ENCODE measurements around the gene KL.

KL gene

GRCh38 chr13:33004511-33004910 lies 11.7 kb upstream of the KL start:
- no peak for DNase-seq (ENCODE audit: low read depth)

GRCh38 chr13:33006134-33006533 lies 10.1 kb upstream of the KL start:
- no peak for DNase-seq (ENCODE audit: low read depth)

GRCh38 chr13:33006638-33007037 lies 9.6 kb upstream of the KL start:
- DNase-seq (ENCODE audit: low read depth), result no peak

DNA sequence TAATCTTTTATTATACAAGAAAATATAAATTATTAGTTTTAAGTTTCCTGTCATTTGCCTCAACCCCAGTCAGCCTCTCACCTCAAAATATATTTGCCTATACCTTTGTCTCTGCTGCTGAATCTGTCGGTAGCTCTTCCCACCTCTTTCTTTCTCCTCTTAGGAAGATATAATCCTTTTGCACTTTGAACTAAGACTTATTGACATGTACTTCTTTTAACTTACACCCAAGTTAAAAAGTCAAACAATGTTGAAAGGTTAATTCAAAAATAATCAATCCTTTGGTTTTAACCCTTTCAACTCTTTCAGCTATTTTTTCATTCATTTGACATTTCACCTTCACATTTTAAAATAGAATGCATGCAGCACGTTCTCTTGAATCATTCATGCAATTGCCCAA lies 9.0 kb upstream of the KL start:
- DNase-seq (ENCODE audit: low read depth), result no peak

- no peak for DNase-seq (ENCODE audit: low read depth)
Observed at GRCh38 chr13:33007950-33008349, 8.3 kb upstream of the KL start.

- no peak for DNase-seq (ENCODE audit: low read depth)
Observed at GRCh38 chr13:33008946-33009722, 7.1 kb upstream of the KL start.

GRCh38 chr13:33011828-33012470 lies 4.3 kb upstream of the KL start:
- DNase-seq (ENCODE audit: low read depth), result no peak

- DNase-seq (ENCODE audit: low read depth), result no peak
Observed at GRCh38 chr13:33014291-33014690, 1.9 kb upstream of the KL start.

- DNase-seq (ENCODE audit: low read depth), result no peak
Observed at GRCh38 chr13:33015241-33015668, 968 bp upstream of the KL start.

- no peak for DNase-seq (ENCODE audit: low read depth)
Observed at GRCh38 chr13:33015791-33016323, 366 bp upstream of the KL start.

GRCh38 chr13:33017323-33017929 lies 1.2 kb downstream of the KL start:
- DNase-seq (ENCODE audit: low read depth), result no peak

- no peak for DNase-seq (ENCODE audit: low read depth)
Observed at GRCh38 chr13:33018886-33019285, 2.7 kb downstream of the KL start.

DNA sequence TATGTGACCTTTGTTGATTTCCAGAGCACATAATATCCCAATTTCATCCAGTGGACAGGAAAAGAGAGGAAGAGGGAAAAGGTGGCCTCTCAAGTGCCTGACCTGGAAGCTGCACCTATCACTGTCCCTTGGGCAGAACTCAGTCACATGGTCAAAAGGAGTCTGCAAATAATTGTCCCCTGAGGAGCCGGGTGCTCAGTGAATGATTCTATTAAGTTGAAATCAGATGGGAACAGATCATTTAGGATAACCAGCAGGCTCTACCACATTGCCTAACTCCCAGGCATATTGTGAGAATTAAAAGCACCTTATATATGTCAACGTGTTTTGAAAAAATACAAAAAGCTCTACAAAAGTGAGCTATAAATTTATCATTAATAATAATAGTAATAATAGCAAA lies 6.8 kb downstream of the KL start:
- DNase-seq (ENCODE audit: low read depth), result no peak

GRCh38 chr13:33025220-33025744 lies 9.1 kb downstream of the KL start:
- no peak for DNase-seq (ENCODE audit: low read depth)

- no peak for DNase-seq (ENCODE audit: low read depth)
Observed at GRCh38 chr13:33026489-33027152, 10.4 kb downstream of the KL start.

GRCh38 chr13:33028620-33029019 lies 12.4 kb downstream of the KL start:
- no peak for DNase-seq (ENCODE audit: low read depth)

DNA sequence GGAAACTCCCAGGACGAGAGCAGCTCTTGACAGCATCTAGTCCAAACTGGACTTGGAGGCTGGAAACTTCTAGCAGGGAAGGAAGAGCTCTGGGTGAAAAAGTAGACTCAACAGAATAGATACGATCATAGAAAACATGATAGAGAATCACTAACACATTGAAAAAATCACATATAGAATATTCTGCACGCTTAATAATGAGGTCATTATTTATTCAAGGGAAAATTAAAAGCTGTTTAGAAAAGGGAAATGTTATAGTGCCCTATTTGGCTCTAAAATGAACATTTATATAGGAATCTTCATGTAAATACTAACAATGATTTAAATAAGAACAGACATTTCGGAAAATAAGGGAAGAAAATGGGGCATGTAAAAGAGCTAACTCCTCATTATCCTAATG lies 15.1 kb downstream of the KL start:
- DNase-seq (ENCODE audit: low read depth), result no peak

GRCh38 chr13:33032037-33032625 lies 15.9 kb downstream of the KL start:
- DNase-seq (ENCODE audit: low read depth), result no peak

DNA sequence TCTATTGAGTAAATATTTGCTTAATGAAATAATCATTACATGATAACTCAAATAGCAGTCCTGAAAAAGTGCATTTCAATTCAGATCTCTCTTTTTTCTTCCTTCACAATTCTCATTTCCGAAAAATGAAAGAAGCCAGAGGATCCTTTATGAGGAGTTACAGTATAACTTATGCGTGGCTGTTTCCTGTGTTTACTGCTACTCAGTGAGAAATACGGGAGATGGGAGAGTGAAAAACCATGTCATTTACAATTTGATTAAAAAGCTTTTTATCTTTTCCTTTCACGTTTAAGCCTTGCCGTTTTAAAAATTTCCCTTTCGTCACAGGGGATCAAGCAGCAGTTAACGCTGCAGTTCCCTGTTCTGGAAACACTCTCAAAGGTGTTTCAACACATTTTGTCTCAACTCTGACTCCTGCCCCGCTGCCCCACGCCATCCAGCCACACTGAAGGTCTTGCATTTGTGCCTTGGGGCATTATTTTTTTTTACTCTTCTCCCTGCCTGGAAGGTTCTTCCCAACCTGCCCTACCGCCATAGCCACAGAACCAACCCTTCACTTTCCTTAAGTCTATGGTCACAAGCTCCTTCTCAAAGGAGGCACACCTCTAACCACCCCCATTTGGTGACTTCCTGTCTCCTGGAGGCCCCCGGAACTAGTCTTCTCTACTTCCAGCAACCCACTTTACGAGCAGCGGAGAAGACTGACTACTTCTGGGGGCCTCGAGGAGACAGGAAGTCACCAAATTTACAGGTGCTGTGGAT lies 17.0 kb downstream of the KL start:
- no peak for DNase-seq (ENCODE audit: low read depth)

DNA sequence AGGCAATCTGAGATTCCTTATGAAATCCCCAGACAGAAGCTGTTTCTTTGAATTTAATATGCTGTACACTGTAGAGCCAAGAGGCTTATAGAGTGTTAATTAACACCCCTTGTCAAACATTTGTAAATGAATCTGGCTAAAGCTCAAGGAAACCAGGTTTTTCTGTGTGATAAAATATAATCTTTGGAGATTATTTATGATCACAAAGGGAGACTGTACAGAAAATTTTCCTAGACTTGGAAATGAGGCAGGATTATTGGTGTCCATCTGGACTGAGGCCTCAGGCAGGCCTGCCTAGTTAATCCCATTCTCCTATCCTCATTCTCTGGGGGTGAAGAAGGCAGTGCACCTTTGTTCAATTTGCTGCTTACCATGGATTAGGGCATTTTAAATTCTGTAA lies 17.8 kb downstream of the KL start:
- DNase-seq (ENCODE audit: low read depth), result no peak

DNA sequence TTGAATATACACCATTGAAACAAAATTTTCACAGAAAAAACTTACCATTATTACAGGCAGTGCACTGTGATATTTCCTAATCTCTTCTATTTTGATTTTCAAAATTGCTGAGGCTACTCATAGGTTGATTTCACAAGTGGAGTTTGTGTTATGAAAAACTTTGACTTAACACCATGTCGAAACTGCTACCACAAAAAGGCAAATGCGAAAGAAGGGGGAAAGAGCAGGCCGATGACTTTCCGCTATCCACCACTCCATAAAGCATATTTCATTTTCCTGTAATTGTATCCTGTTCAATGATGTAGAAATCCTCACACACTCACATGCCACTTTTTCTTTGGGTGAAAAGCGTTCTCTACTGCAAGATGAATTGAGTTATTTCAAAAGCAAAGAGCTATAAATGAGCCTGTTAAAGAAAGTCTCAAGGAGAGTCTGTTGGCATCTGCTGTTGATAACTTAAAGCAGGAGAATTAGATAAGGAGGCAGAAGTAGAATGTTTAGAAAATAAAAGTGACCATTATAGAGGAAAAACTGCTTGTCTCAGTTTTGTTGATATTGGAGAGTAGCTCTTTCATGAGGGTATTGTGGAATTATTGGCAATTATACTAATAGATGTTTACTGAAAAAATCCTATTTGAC lies 18.8 kb downstream of the KL start:
- no peak for DNase-seq (ENCODE audit: low read depth)

All from CMK (cell line).